Measurements from ENCODE around the gene ATP9B.

ATP9B gene

GRCh38 chr18:79309614-79310358 is 240.6 kb downstream of the ATP9B start:
- H3K27ac ChIP-seq = no peak overlapping the region
- no peak for DNase-seq (ENCODE audit: low spot score)
- ChIA-PET POLR2A (ENCODE audit: low non-redundant PET) (no interaction called here), CTCF (no interaction called here)
- no peak for TF ChIP-seq CTCF (conservative IDR thresholded peaks at IDR 0.05; ENCODE audit: low read depth)

- POLR2A ChIA-PET (ENCODE audit: low non-redundant PET) = no interaction called here
Observed at GRCh38 chr18:79314838-79315388, 245.7 kb downstream of the ATP9B start.

GRCh38 chr18:79315596-79315995 is 246.4 kb downstream of the ATP9B start:
- no peak for DNase-seq (ENCODE audit: low spot score)
- TF ChIP-seq CTCF (conservative IDR thresholded peaks at IDR 0.05; ENCODE audit: low read depth) = no peak
- no peak overlapping the region for H3K27ac ChIP-seq
- ChIA-PET CTCF (interaction anchor here (0.5 kb wide), 1 partner anchor 958 kb away, joined by 4 read pairs; no protein-coding TSS in a partner anchor), POLR2A (ENCODE audit: low non-redundant PET) (no interaction called here)

More at GRCh38 chr18:79314838-79315388, 245.7 kb downstream of the ATP9B start:
- no peak for TF ChIP-seq CTCF (conservative IDR thresholded peaks at IDR 0.05; ENCODE audit: low read depth)
- CTCF ChIA-PET = no interaction called here
- no peak overlapping the region for H3K27ac ChIP-seq
- no peak for DNase-seq (ENCODE audit: low spot score)

- no peak overlapping the region for H3K27ac ChIP-seq
- CTCF ChIA-PET = no interaction called here
- TF ChIP-seq CTCF (conservative IDR thresholded peaks at IDR 0.05; ENCODE audit: low read depth) = no peak
- POLR2A ChIA-PET (ENCODE audit: low non-redundant PET) = no interaction called here
- no peak for DNase-seq (ENCODE audit: low spot score)
Observed at GRCh38 chr18:79317703-79318102, 248.5 kb downstream of the ATP9B start.

GRCh38 chr18:79318142-79318673 is 249.0 kb downstream of the ATP9B start:
- no peak for TF ChIP-seq CTCF (conservative IDR thresholded peaks at IDR 0.05; ENCODE audit: low read depth)
- POLR2A ChIA-PET (ENCODE audit: low non-redundant PET) = no interaction called here
- CTCF ChIA-PET = interaction anchor here (0.6 kb wide), 1 partner anchor 325 kb away, joined by 3 read pairs; no protein-coding TSS in a partner anchor

GRCh38 chr18:79320216-79320850 is 251.1 kb downstream of the ATP9B start:
- ChIA-PET POLR2A (ENCODE audit: low non-redundant PET) (no interaction called here), CTCF (interaction anchor here (0.6 kb wide), 1 partner anchor 33 kb away, joined by 3 read pairs; no protein-coding TSS in a partner anchor)
- no peak overlapping the region for H3K27ac ChIP-seq
- no peak for TF ChIP-seq CTCF (conservative IDR thresholded peaks at IDR 0.05; ENCODE audit: low read depth)
- DNase-seq (ENCODE audit: low spot score) = no peak

More at GRCh38 chr18:79318142-79318673, 249.0 kb downstream of the ATP9B start:
- DNase-seq (ENCODE audit: low spot score) = no peak
- no peak overlapping the region for H3K27ac ChIP-seq

All from RWPE1 (cell line).